B cell (primary cell): ENCODE results near the gene ZKSCAN7.

Experiments used
- EZH2 ChIP-seq: IDR thresholded peaks from 2 replicates; pipeline ENCODE4 v1.6.1; 2012; ENCODE audit warnings: borderline replicate concordance, low read depth, mild to moderate bottlenecking, moderate library complexity, low read length; ENCODE audit not compliant: insufficient read depth, poor library complexity, severe bottlenecking
- TF ChIP-seq, protein P1 (sequence below): fragments of 200-600 bp; IDR thresholded peaks from one replicate; pipeline ENCODE4 v1.8.0; 2022; ENCODE audit warnings: antibody characterized with exemption, mild to moderate bottlenecking

DNA sequence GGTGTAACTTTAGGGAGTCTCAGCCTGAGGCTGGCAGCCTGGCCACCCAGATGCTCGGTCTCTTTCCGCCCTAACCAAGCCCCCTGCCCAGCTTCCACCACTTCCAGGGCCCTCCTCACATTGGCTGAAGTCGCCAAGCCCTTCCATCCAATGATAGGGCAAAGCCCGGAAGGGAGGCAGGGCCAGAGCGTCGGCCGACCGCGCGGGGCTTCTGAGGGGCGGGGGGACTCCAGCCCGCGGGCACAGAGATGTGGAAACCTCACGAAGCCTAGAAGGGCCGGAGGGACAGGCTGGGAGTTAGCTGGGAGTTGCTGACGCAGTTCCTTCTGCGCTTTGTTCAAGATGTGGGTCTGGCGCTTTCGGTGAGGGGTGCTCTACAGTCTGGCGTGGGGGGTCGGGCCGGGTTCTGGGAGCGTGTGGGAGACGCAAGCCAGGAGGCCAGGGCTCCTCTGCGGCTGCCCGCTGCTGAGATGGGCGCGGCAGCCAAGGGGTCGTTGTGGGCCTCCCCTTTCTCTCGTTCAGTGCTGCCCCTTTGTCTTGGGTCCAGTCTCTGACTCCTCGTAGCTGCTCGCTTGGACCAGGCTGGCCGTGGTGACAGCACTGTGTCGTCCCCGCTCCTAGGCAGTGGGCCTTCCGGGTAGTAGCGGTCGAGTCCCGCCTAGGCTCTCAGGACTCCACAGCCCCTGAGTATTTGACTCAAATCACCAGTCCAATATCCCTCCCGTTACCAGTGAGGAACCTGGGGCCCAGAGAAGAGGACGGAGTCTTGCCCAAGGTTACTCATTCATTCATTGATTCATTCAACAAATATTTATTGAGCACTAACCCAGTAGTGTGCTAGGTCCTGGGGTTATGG lies 29.9 kb downstream of the ZKSCAN7 start, which contains the start of gene ZNF660:
- TF ChIP-seq, protein P1, sequence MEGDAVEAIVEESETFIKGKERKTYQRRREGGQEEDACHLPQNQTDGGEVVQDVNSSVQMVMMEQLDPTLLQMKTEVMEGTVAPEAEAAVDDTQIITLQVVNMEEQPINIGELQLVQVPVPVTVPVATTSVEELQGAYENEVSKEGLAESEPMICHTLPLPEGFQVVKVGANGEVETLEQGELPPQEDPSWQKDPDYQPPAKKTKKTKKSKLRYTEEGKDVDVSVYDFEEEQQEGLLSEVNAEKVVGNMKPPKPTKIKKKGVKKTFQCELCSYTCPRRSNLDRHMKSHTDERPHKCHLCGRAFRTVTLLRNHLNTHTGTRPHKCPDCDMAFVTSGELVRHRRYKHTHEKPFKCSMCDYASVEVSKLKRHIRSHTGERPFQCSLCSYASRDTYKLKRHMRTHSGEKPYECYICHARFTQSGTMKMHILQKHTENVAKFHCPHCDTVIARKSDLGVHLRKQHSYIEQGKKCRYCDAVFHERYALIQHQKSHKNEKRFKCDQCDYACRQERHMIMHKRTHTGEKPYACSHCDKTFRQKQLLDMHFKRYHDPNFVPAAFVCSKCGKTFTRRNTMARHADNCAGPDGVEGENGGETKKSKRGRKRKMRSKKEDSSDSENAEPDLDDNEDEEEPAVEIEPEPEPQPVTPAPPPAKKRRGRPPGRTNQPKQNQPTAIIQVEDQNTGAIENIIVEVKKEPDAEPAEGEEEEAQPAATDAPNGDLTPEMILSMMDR = no peak
- TF ChIP-seq EZH2 = no peak
